Left lung (tissue), 10 donors: ENCODE measurements around the gene POLR2L. TPM values are rescaled to one million over a fixed set of nuclear protein-coding genes. Genes with fewer than 3 reads are reported as not detected.

ENCODE experiments used
- ATAC-seq: fragments of 200-7000 bp; cut with Tn5 transposase; one replicate; pipeline ENCODE4 v1.9.1; 2020; ENCODE audit warnings: moderate library complexity
- DNase-seq, 4 donors: peaks; one replicate each; pipeline ENCODE4 v3.0.0-alpha.2; 2013 to 2020
- H3K27ac ChIP-seq, 2 donors: fragments of 200-600 bp; sonication (generic) in 1 of 2; one replicate each; pipeline versions ENCODE4 v1.5.0 to v1.8.0; 2020 to 2021
- H3K27me3 ChIP-seq, 2 donors: fragments of 200-600 bp; sonication (generic) in 1 of 2; one replicate each; pipeline versions ENCODE4 v1.5.0 to v1.8.0; 2020 to 2021
- H3K36me3 ChIP-seq, 2 donors: fragments of 200-600 bp; sonication (generic) in 1 of 2; one replicate each; pipeline versions ENCODE4 v1.5.0 to v1.8.0; 2020 to 2021
- H3K4me1 ChIP-seq, 2 donors: fragments of 200-600 bp; one replicate each; pipeline ENCODE4 v1.8.0; 2021
- H3K4me3 ChIP-seq, 2 donors: fragments of 200-600 bp; sonication (generic) in 1 of 2; one replicate each; pipeline versions ENCODE4 v1.5.0 to v1.8.0; 2020 to 2021; ENCODE audit warnings: mild to moderate bottlenecking in 1 of 2
- H3K9me3 ChIP-seq, 2 donors: fragments of 200-600 bp; sonication (generic) in 1 of 2; one replicate each; pipeline versions ENCODE4 v1.5.0 to v1.8.0; 2020 to 2021
- intact Hi-C, 2 donors: fragments of 100-400 bp; cut with DNase I; formaldehyde crosslinking; loops; one replicate each; pipeline versions ENCODE4 v1.11.2 to v1.14.2; 2022
- polyA plus RNA-seq, 6 donors: library from polyadenylated mRNA; unstranded; fragments of 120-200 nt; gene quantifications; one replicate each; pipeline ENCODE4 v1.2.1, GENCODE V29; 2013; ENCODE audit not compliant: insufficient read length in 6 of 6
- total RNA-seq, 2 donors: library from RNA; stranded (reverse); fragmentation: NEBNext Ultra II Directional; extraction: Animal tissue kit (Norgen Biotek cat#: 25700); gene quantifications; one replicate each; pipeline ENCODE4 v1.2.1, GENCODE V29; 2021
- TF ChIP-seq, protein P1 (sequence below), 2 donors: fragments of 200-600 bp; sonication (generic) in 1 of 2; IDR thresholded peaks; one replicate each; pipeline versions ENCODE4 v1.5.0 to v1.8.0; 2021; ENCODE audit warnings: antibody characterized with exemption in 2 of 2
- donor health status: DM: no; HTN: yes; CAD: no.
- donor health status: DM: no; HTN: no; CAD: no.

Gene POLR2L
- total and polyA plus RNA-seq, 8 donors: 65.2 to 227 (median 103) TPM

- intact Hi-C loops: no loop called here
- peak within 1 kb of the TSS; percentile 78 to 97 for H3K4me3 ChIP-seq
- peaks cover 22 to 44% of the 10 kb centered on the region in 2 donors for H3K4me1 ChIP-seq
- peaks cover 0 to 34% of the 10 kb centered on the region in 2 donors for H3K36me3 ChIP-seq
- TF ChIP-seq, protein P1, sequence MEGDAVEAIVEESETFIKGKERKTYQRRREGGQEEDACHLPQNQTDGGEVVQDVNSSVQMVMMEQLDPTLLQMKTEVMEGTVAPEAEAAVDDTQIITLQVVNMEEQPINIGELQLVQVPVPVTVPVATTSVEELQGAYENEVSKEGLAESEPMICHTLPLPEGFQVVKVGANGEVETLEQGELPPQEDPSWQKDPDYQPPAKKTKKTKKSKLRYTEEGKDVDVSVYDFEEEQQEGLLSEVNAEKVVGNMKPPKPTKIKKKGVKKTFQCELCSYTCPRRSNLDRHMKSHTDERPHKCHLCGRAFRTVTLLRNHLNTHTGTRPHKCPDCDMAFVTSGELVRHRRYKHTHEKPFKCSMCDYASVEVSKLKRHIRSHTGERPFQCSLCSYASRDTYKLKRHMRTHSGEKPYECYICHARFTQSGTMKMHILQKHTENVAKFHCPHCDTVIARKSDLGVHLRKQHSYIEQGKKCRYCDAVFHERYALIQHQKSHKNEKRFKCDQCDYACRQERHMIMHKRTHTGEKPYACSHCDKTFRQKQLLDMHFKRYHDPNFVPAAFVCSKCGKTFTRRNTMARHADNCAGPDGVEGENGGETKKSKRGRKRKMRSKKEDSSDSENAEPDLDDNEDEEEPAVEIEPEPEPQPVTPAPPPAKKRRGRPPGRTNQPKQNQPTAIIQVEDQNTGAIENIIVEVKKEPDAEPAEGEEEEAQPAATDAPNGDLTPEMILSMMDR (IDR thresholded peaks at IDR 0.05): no peak
- DNase-seq (no peak), ATAC-seq (peak; percentile 41)
- H3K27ac ChIP-seq: peak within 1 kb of the TSS; percentile 77 to 96
- no peaks in the 10 kb centered on the region for H3K27me3 ChIP-seq
- no peaks in the 10 kb centered on the region for H3K9me3 ChIP-seq
These were observed 23.8 kb downstream of the POLR2L start, which contains the start of gene PNPLA2 for GRCh38 chr11:818396-819128. Gene PNPLA2 (plus strand): TSS chr11:818914. CDS start chr11:819719, 805 bp downstream.

DNA sequence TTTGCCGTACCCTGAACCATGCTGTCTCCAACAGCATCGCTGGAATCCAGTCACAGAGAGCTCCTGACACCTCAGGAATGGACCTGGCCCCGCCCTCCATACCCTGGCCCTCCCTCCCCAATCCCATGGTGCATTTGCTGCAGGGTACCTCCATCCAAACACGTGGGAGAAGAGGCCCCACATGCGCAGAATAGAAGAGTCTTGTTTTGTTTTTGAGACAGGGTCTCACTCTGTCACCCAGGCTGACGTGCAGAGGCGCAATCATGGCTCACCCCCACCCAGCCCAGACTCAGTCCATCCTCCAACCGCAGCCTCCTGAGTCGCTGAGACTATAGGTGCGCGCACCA, 25.9 kb downstream of the POLR2L start:
- Histone ChIP-seq H3K27me3 (no peaks in the 10 kb centered on the region), H3K36me3 (peaks cover 3 to 42% of the 10 kb centered on the region in 2 donors), H3K27ac (no peak overlapping the region), H3K9me3 (no peaks in the 10 kb centered on the region), H3K4me1 (peaks cover 15 to 38% of the 10 kb centered on the region in 2 donors), H3K4me3 (no peak overlapping the region)
- TF ChIP-seq, protein P1 (IDR thresholded peaks at IDR 0.05): no peak
- intact Hi-C loops: no loop called here
- ATAC-seq: no peak
- no peak for DNase-seq

GRCh38 chr11:815675-816432, 26.5 kb downstream of the POLR2L start:
- TF ChIP-seq, protein P1 (IDR thresholded peaks at IDR 0.05): no peak
- Histone ChIP-seq H3K4me3 (no peak overlapping the region), H3K36me3 (peaks cover 3 to 47% of the 10 kb centered on the region in 2 donors), H3K4me1 (peaks cover 14 to 38% of the 10 kb centered on the region in 2 donors), H3K27me3 (no peaks in the 10 kb centered on the region), H3K9me3 (no peaks in the 10 kb centered on the region), H3K27ac (no peak overlapping the region)
- intact Hi-C loops: no loop called here
- no peak for DNase-seq
- no peak for ATAC-seq

GRCh38 chr11:813456-814096, 28.8 kb downstream of the POLR2L start:
- intact Hi-C loops: no loop called here
- TF ChIP-seq, protein P1 (IDR thresholded peaks at IDR 0.05): no peak
- Histone ChIP-seq H3K27ac (no peak overlapping the region), H3K27me3 (no peaks in the 10 kb centered on the region), H3K36me3 (peaks cover 3 to 47% of the 10 kb centered on the region in 2 donors), H3K9me3 (no peaks in the 10 kb centered on the region), H3K4me3 (no peak overlapping the region), H3K4me1 (peaks cover 12 to 36% of the 10 kb centered on the region in 2 donors)
- ATAC-seq (no peak), DNase-seq (no peak)

GRCh38 chr11:813072-813455, 29.3 kb downstream of the POLR2L start:
- no peak for ATAC-seq

More at GRCh38 chr11:813072-813455, 29.3 kb downstream of the POLR2L start:
- H3K27me3 ChIP-seq: no peaks in the 10 kb centered on the region
- peaks cover 3 to 47% of the 10 kb centered on the region in 2 donors for H3K36me3 ChIP-seq
- H3K4me1 ChIP-seq: peaks cover 16 to 36% of the 10 kb centered on the region in 2 donors
- no peak overlapping the region for H3K27ac ChIP-seq
- DNase-seq: no peak
- no peaks in the 10 kb centered on the region for H3K9me3 ChIP-seq
- intact Hi-C loops: no loop called here
- no peak overlapping the region for H3K4me3 ChIP-seq
- TF ChIP-seq, protein P1 (IDR thresholded peaks at IDR 0.05): no peak
